ENCODE measurements around the gene BNIP1.

GRCh38 chr5:173200356-173200755 is 56.0 kb downstream of the BNIP1 start:
- TF ChIP-seq GATA2 (IDR thresholded peaks at IDR 0.05; ENCODE audit: low read depth, low read length) (no peak), GATA3 (IDR thresholded peaks at IDR 0.05; ENCODE audit: low read depth, low read length) (no peak)
